ENCODE results near the gene HAGH.

GRCh38 chr16:1832838-1833454 is 6.3 kb upstream of the HAGH start:
- TF ChIP-seq CTCF (conservative IDR thresholded peaks at IDR 0.05; ENCODE audit: low read length) (no peak), EZH2phosphoT487 (IDR thresholded peaks at IDR 0.05; ENCODE audit: borderline replicate concordance, low read depth, low read length) (no peak)

Measured in OCI-LY7 (cell line).